Activated T-cell treated with anti-CD3 and anti-CD28 coated beads, Interleukin-2, amount 50 U/mL, for 72 hours (primary cell): ENCODE results near the gene CADPS. TPM values are rescaled to one million over a fixed set of nuclear protein-coding genes. Genes with fewer than 3 reads are reported as not detected.

ENCODE experiments used
- ATAC-seq, 2 donors: fragments of 150-1000 bp; cut with Tn5 transposase; replicated peaks in 1 of 2; 2 replicates each; pipeline ENCODE4 v1.10.0; 2021; ENCODE audit warnings: moderate library complexity in 2 of 2, mild to moderate bottlenecking in 1 of 2
- DNase-seq, 2 donors: peaks; one replicate each; pipeline ENCODE4 v3.0.0; 2021 to 2022; ENCODE audit warnings: mixed read lengths in 1 of 2
- H3K27ac Mint-ChIP-seq: one replicate; pipeline ENCODE4 v1.8.0; 2022; ENCODE audit warnings: mild to moderate bottlenecking, moderate library complexity, mixed read lengths
- H3K27me3 Mint-ChIP-seq: one replicate; pipeline ENCODE4 v1.8.0; 2022; ENCODE audit warnings: low read depth, mixed read lengths
- H3K36me3 Mint-ChIP-seq, 2 donors: one replicate each; pipeline ENCODE4 v1.8.0; 2022; ENCODE audit warnings: mixed read lengths in 2 of 2, mild to moderate bottlenecking in 1 of 2; ENCODE audit not compliant: insufficient read depth in 2 of 2
- H3K4me1 Mint-ChIP-seq: one replicate; pipeline ENCODE4 v1.8.0; 2022; ENCODE audit warnings: low read depth, mixed read lengths
- H3K4me3 Mint-ChIP-seq, 2 donors: one replicate each; pipeline ENCODE4 v1.8.0; 2022; ENCODE audit warnings: mild to moderate bottlenecking in 2 of 2, mixed read lengths in 2 of 2, moderate library complexity in 2 of 2
- H3K9me3 Mint-ChIP-seq, 2 donors: one replicate each; pipeline ENCODE4 v1.8.0; 2022; ENCODE audit warnings: mixed read lengths in 2 of 2
- total RNA-seq, 2 donors: library from RNA; stranded (reverse); gene quantifications; one replicate each; pipeline ENCODE4 v1.2.3, GENCODE V29; 2022

The CADPS gene
- total RNA-seq, 2 donors from 2014 or later, result not detected

DNA sequence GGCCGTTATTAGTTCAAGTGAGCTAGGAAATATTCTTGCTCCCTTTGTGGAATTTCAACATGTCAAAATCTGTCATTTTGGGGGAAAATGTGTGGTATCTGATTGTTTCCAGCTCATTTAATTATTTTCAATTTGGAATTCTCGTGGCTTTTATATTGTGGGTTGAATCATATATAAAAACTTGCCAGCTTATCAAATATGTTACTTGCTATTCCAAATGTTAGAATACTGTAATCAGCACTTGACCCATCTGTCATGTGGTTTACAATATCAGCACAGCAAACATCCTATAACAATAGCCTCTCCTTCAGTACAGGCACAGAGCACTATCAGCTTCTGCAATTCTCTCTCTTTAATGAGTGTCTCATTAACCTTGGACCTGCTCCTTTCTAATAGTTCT lies 371.7 kb downstream of the CADPS start:
- Mint-ChIP-seq H3K27ac (no peak overlapping the region), H3K36me3 (no peaks in the 10 kb centered on the region), H3K27me3 (peaks cover 5% of the 10 kb centered on the region), H3K4me3 (no peak overlapping the region), H3K9me3 (no peaks in the 10 kb centered on the region), H3K4me1 (no peaks in the 10 kb centered on the region)
- no peak for DNase-seq
- no peak for ATAC-seq

DNA sequence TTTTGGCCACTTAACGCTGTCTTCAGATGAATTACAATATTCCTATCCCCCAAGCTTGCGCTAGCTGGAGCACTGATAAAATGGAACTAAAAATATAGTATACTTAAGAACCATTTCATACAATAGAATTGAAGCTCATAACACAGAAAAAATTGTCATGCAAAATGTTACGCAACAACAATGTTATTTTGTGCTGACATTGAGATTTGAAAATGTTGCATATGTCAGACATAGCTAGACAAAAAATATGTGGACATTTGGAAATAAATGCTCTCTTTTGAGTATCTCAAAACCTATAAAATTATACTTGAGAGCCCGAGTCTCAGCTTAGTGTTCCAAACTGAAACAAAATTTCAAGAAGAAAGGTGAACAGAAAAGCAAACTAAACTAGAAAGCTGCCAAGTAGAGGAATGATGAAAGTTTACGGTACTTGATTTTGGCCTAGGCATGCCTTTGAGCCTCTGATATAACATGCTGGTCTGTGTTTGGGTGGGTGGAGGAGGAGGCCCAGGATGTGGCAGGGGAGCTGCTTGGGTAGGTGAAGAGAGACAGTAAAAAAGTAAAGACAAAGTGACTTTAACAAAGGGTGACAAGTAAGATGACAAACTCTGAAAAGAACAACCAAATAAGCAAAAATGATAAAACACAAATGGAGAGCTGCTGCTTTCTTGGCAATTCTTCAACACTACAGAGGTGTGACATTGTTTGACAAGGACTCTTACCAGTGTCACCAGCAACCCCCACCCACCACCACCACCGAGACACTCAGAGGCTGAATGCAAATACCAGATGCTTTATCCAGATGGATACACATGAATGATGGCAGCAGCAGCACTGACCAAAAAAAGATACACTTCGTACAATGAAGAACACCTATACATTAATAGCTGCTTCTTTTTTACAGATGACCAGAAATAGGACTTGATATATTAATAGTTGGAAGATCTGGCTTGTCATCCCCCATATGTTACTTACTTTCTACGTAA lies 372.6 kb downstream of the CADPS start:
- Mint-ChIP-seq H3K9me3 (no peaks in the 10 kb centered on the region), H3K4me1 (no peaks in the 10 kb centered on the region), H3K27me3 (peaks cover 5% of the 10 kb centered on the region), H3K27ac (no peak overlapping the region), H3K36me3 (no peaks in the 10 kb centered on the region), H3K4me3 (no peak overlapping the region)
- DNase-seq (no peak), ATAC-seq (no peak)

DNA sequence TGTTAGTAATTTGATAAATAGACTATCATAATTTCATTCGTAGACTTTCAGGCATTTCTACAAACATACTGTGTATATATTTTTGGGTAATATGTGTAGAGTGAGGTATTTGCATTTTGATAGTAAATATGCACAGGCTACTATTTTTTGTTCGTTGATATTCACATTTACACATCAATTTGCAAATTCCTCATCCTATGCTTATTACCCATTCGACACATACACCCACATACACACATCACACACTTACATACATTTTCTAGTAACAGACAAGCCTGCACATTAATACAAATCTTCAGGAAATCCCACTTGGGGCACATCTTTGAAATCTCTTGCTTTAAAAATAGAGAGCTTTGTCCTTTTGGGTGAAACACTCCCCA lies 373.9 kb downstream of the CADPS start:
- no peaks in the 10 kb centered on the region for H3K4me1 Mint-ChIP-seq
- no peaks in the 10 kb centered on the region for H3K9me3 Mint-ChIP-seq
- DNase-seq (no peak), ATAC-seq (no peak)
- H3K27ac Mint-ChIP-seq, result no peak overlapping the region
- H3K4me3 Mint-ChIP-seq, result no peak overlapping the region
- peaks cover 5% of the 10 kb centered on the region for H3K27me3 Mint-ChIP-seq
- H3K36me3 Mint-ChIP-seq, result no peaks in the 10 kb centered on the region

DNA sequence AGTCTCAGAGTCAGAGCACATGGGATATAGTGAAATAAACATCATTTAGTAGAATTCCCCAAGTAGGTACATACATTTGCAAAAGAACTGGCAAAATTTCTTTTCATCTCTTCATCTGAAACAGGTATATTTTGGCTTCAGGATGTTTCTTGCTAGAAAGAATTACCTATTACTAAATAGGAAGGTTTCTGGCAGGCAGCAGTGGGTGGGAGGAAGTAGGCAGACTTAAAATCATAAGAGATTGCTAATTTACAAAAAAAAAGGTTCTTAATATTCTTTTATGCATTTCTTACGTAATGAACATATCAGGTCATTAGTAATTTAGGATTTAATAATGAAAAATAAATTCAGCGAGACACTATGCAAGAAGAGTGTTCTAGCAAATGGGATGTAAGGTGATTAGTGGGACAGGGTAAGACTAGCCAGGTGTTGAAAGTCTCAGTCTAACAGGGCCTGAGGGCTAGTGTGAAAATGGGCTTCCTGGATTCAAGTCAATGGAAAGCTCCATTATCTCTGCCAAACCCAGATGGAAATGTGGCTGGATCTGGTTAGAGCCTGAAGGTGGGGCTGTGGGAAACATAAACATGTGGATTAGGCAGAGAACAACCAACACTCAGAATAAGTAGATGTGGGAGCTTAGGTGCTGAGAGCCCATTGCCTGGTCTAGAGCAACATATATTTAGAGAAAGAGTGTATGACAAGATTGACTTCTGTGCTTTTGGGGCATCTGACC lies 374.5 kb downstream of the CADPS start:
- DNase-seq, result no peak
- Mint-ChIP-seq H3K9me3 (no peaks in the 10 kb centered on the region), H3K27me3 (peaks cover 5% of the 10 kb centered on the region), H3K4me1 (no peaks in the 10 kb centered on the region), H3K36me3 (no peaks in the 10 kb centered on the region), H3K27ac (no peak overlapping the region), H3K4me3 (no peak overlapping the region)
- no peak for ATAC-seq

DNA sequence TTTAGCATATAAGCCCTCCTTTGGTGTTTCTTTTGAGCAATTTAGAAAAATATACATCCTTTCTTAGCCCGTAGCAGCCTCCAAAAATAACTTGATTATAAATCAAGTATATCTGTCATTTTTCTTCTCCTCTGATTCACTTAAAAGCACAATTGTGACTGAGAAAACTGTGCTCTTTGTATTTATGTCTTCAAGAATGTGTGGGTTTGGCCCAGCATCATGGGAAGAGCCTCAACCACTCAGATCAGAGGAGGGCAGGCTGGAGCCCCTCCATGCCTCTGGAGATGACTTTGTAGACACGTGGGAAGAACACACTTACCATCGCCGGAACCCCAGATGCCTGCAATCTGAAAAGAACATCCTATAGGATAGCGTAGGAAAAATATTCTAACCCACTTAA lies 378.1 kb downstream of the CADPS start:
- H3K36me3 Mint-ChIP-seq, result no peaks in the 10 kb centered on the region
- no peak overlapping the region for H3K4me3 Mint-ChIP-seq
- no peaks in the 10 kb centered on the region for H3K27me3 Mint-ChIP-seq
- no peaks in the 10 kb centered on the region for H3K9me3 Mint-ChIP-seq
- DNase-seq, result no peak
- ATAC-seq, result no peak
- H3K27ac Mint-ChIP-seq, result no peak overlapping the region
- H3K4me1 Mint-ChIP-seq, result no peaks in the 10 kb centered on the region

DNA sequence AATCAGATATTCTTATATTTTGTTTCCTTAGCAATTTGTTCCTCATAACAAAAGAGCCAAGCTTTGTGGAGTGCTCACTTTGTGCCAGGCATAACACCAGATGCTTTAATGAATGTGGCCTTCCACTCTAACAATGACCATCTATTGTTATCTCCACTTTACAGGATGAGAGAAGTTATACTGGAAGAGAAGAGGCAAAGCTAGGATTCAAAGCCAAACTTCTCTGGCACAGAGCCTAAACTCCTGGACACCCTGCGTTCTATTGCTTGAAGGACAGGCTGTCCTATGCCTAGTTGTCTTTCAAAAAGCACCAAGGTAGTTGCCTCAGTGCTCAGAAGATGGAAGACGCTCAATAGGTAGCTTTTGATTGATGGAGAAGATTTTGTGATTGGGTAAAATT lies 378.7 kb downstream of the CADPS start:
- no peak for DNase-seq
- Mint-ChIP-seq H3K27ac (no peak overlapping the region), H3K27me3 (no peaks in the 10 kb centered on the region), H3K36me3 (no peaks in the 10 kb centered on the region), H3K9me3 (no peaks in the 10 kb centered on the region), H3K4me3 (no peak overlapping the region), H3K4me1 (no peaks in the 10 kb centered on the region)
- ATAC-seq, result no peak

DNA sequence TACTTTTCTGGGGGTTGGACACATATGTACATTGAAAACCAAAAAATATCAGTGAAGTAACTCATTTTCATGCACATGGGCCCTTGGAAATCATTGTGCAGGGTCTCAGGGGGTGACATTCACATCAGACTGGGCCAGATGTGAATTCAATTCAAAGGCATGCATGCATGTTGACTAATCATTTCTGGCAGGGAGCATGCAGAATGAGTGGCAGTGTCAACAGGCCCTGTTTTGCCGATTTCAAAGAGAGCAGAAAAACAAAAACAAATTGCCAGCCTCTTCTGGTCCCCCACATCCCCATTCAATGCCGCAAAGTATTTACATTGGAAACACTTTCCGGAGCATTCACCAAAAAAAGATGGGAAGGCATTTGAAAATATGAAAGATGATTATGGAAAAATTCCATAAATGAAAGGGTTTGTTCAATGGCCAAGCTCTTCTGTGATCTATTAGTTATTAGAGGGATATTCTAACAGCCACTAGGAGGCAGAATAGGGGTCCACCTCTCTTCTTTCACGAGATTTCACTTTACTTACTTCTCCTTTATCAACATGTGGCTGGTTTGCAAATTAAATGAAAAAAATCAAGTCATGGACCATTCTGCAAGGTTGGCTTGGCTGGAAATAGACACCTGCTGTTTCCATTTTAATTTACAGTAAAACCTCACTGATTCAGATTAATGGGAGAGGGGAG lies 382.0 kb downstream of the CADPS start:
- DNase-seq, result no peak
- no peaks in the 10 kb centered on the region for H3K27me3 Mint-ChIP-seq
- no peaks in the 10 kb centered on the region for H3K36me3 Mint-ChIP-seq
- no peak for ATAC-seq
- H3K4me3 Mint-ChIP-seq, result no peak overlapping the region
- H3K4me1 Mint-ChIP-seq, result no peaks in the 10 kb centered on the region
- no peak overlapping the region for H3K27ac Mint-ChIP-seq
- no peaks in the 10 kb centered on the region for H3K9me3 Mint-ChIP-seq

DNA sequence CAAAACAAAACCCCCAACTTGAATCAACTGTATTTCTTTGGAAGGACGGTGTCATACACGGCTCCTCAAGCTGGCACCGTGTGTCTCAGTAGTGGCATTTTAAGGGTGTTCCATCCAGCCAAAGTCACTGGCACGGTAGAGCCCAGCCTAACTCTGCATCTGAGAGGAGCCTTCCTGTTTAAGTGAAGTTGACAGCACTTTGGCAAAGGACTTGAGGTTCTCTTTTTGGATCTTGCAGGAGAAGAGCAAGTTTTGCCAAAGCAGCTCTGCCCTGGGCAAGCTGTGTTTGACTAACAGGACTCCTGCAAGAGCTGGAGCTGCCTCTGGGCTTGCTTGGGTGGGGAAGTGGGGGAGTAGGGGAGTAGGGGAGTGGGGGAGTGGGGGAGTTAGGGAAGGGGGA lies 392.3 kb downstream of the CADPS start:
- DNase-seq, result no peak
- H3K27me3 Mint-ChIP-seq, result peaks cover 6% of the 10 kb centered on the region
- no peak overlapping the region for H3K4me3 Mint-ChIP-seq
- ATAC-seq, result no peak
- no peaks in the 10 kb centered on the region for H3K36me3 Mint-ChIP-seq
- H3K27ac Mint-ChIP-seq, result no peak overlapping the region
- no peaks in the 10 kb centered on the region for H3K9me3 Mint-ChIP-seq
- H3K4me1 Mint-ChIP-seq, result no peaks in the 10 kb centered on the region

DNA sequence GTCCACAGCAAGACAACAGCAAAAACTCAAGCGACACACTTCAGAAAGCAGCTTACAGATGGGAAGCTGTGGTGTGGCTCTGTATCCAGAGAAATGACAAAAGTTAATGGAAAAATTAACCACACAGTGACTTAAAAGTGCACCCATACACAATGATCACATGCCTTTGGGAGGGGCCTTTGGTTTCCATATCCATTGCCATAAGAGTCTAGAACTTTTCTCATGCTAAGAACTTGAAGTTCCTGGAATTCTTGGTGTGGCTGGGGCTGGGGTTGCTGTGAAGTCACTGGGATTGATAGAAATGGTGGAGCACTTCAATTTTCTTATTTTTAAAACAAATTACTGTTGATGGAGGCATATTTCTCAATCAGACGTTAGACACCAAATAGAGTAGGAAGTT lies 393.3 kb downstream of the CADPS start:
- Mint-ChIP-seq H3K4me3 (no peak overlapping the region), H3K27me3 (peaks cover 6% of the 10 kb centered on the region), H3K27ac (no peak overlapping the region), H3K36me3 (no peaks in the 10 kb centered on the region), H3K9me3 (no peaks in the 10 kb centered on the region), H3K4me1 (no peaks in the 10 kb centered on the region)
- ATAC-seq (no peak), DNase-seq (no peak)

DNA sequence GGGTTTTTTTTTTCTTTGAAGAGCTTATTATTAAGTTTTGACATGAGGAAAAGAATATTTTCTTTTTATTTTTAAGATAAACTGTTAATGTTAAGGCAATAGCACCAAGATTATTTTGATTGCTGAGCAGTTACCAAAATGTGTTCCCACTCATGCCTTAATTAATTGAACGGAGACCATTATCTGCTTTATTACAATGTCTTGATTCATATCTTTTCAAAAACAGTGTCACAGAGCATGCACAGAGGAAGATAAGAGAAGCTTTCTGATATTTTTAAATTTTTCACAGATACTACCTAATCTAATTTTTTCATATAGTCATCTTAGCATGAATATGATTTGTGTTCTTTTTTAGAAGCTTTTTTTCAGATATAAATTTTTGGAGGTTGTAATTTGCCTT lies 395.2 kb downstream of the CADPS start:
- H3K27me3 Mint-ChIP-seq, result peaks cover 6% of the 10 kb centered on the region
- no peak for DNase-seq
- H3K4me1 Mint-ChIP-seq, result no peaks in the 10 kb centered on the region

DNA sequence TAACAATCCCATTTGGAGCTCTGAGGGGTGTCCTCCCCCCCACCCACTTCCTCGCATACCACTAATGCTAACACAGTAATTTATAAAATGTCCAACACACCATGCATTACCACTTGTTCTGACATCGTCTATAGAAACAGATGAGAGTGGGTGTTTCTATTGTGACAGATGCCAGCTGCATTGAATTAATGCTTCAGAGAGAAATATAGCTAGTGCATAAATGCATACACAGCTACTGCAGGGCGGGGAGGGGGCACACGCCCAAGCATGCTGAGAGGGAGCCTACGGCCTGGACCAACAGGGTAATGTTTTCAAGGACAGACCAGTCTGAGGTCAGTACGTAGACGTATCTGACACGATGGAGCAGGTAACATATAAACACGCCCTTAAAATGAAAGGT lies 395.9 kb downstream of the CADPS start:
- no peaks in the 10 kb centered on the region for H3K9me3 Mint-ChIP-seq
- DNase-seq, result no peak
- ATAC-seq, result no peak
- no peaks in the 10 kb centered on the region for H3K36me3 Mint-ChIP-seq
- H3K27me3 Mint-ChIP-seq, result peaks cover 6% of the 10 kb centered on the region
- H3K4me1 Mint-ChIP-seq, result no peaks in the 10 kb centered on the region
- H3K4me3 Mint-ChIP-seq, result no peak overlapping the region
- no peak overlapping the region for H3K27ac Mint-ChIP-seq

More for the DNA sequence above, 395.2 kb downstream of the CADPS start:
- Mint-ChIP-seq H3K36me3 (no peaks in the 10 kb centered on the region), H3K27ac (no peak overlapping the region), H3K9me3 (no peaks in the 10 kb centered on the region), H3K4me3 (no peak overlapping the region)
- ATAC-seq, result no peak

DNA sequence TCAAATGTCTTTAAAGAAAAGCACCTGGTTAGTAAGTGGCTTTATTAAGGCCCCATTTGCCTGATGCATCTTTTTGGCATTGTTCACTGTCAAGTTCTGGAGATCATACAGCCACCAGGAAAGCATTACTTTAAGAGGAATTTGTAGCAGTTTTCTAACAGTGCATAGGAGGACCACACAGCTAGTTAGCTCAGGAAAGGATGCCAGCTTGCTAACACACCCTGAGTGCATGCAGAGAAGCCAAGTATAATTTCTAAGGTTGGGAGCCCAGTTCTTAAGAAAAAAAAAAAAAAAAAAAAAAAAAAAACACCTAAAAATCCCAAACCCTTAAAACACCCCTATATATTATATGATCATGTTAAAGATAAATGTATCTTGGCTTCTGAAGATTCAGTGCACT lies 399.9 kb downstream of the CADPS start:
- Mint-ChIP-seq H3K4me3 (no peak overlapping the region), H3K27ac (no peak overlapping the region), H3K4me1 (no peaks in the 10 kb centered on the region), H3K9me3 (no peaks in the 10 kb centered on the region), H3K27me3 (peaks cover 6% of the 10 kb centered on the region), H3K36me3 (no peaks in the 10 kb centered on the region)
- DNase-seq, result no peak
- no peak for ATAC-seq
